Left ventricle myocardium superior (tissue), 1 donor: ENCODE measurements around the gene RGL1. TPM values are rescaled to one million over a fixed set of nuclear protein-coding genes. Genes with fewer than 3 reads are reported as not detected.

ENCODE experiments used
- ATAC-seq: fragments of 200-7000 bp; cut with Tn5 transposase; one replicate; pipeline ENCODE4 v1.9.1; 2020; ENCODE audit warnings: mild to moderate bottlenecking, moderate library complexity
- DNase-seq: peaks from one replicate; pipeline ENCODE4 v3.0.0-alpha.2; 2020
- intact Hi-C: fragments of 100-400 bp; cut with micrococcal nuclease; formaldehyde crosslinking; loops from one replicate; pipeline ENCODE4 v1.11.0; 2022
- total RNA-seq: library from RNA; stranded (reverse); fragmentation: NEBNext Ultra II Directional; extraction: Animal tissue kit (Norgen Biotek cat#: 25700); gene quantifications from one replicate; pipeline ENCODE4 v1.2.1, GENCODE V29; 2021
- donor health status: DM: no; HTN: yes; CAD: no; lungs with severe emphysema.

RGL1 gene
- total RNA-seq, 1 donor from 2014 or later = 18.5 TPM

DNA sequence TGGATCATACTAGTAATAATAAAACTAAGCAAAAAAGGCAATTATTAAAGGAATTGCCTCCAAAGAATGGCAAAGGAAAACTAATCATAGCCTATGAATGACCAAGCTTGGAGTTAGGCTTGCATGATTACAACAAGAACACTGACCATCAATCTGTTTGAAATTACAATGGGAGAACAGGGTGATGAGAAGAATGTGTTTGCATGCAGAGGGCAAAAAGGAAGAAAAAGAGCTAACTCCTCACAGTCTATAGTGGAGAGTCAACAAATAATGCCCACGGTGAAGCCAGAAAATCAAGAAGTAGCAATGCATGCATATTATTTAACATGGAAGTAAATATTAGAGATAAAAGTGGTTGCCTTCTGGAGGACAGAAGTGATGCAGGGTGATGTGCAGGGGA is 160.8 kb downstream of the RGL1 start:
- ATAC-seq (no peak), DNase-seq (no peak)
- intact Hi-C loops = no loop called here

DNA sequence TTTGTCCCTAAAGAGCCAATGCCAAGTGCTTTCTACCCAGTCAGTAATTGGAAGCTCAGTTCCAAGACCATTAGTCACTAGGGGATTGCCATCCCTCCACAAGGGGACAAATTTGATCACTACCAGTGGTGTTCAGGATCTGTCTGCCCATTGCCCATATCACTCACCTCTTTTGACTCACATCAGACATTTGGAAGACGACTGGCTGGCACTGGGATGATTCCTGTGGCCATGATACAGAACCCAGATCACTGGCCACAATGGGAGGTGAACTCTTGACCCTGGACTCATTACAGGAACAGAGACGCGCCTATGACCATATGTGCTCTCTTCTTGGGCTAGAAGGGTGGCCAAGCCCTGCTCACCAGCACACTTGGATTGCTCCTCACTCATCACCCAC is 161.6 kb downstream of the RGL1 start:
- intact Hi-C loops = no loop called here
- no peak for ATAC-seq
- DNase-seq = no peak

DNA sequence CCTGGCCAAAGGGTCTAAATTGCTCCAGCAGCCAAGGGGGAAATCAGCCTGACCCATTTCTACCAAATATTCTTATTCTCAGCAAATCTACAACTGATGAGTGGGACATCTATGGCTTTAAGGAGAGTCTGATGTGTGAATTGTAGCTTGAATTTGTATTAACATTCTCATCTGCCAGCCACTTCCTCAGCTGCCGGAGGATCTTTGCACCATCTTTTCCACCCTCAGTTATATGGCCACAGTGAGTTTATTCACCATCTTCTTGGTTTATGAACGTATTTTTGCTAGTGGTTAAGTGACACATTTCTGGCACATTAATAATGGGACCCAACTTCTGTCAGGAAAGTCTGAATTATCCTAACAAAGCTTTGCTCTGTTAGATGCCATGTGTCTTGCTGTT is 163.0 kb downstream of the RGL1 start:
- DNase-seq (no peak), ATAC-seq (no peak)
- intact Hi-C loops = no loop called here

DNA sequence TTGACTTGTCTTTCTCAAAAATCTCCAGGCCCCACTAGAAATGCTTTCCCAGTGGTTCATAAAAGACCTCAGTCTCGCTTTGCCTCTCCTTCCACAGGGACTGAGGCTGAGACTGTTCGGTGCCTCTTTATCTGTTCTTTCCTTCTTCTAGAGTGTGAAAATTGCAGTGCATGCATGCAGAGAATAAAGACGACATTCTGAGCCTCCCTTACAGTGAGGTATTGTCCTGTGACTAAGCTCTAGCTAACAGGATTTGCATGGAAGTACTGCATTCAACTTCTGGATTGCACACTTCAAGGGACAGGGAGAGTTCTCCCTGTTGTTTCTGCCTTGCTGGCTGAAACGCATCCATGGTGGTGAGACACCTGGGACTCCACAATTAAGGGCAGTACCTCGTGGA is 163.5 kb downstream of the RGL1 start:
- ATAC-seq = no peak
- DNase-seq = no peak
- intact Hi-C loops = no loop called here

DNA sequence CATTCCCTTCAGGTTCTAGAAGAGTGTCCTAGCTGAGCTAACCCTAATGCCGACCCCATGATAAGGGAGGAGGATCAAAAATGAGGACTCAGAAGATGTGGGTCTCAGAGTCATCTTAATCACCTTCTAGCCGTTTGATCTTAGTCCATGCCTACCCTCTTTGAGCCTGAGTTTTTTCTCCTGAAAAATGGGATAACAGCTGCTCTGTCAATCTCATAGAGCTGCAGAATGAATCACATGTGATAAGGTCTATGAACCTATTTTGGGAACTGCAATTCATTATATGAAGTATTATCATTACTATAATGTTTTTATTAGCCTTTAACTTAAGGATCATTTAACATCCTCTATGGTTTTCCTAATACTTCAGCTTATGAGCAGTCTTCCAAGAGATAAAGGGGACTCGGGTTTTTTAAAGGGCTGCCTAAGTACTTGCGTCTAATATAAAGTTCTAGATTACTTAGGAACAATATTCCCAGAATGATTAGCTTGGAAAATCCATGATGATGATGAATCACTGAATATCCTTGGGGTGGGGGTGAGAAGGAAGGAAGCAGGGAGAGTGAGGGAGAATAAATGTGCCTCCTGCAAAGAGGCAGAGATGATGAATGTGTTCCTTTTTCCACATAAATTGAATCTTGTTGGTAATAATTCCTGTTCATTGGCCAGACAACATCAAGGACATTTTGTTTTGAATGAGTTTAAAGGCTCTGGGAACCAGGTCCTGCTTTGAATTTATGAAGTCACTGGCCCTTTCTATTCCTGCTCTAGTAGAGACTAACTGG is 165.8 kb downstream of the RGL1 start:
- intact Hi-C loops = no loop called here
- ATAC-seq (no peak), DNase-seq (no peak)

DNA sequence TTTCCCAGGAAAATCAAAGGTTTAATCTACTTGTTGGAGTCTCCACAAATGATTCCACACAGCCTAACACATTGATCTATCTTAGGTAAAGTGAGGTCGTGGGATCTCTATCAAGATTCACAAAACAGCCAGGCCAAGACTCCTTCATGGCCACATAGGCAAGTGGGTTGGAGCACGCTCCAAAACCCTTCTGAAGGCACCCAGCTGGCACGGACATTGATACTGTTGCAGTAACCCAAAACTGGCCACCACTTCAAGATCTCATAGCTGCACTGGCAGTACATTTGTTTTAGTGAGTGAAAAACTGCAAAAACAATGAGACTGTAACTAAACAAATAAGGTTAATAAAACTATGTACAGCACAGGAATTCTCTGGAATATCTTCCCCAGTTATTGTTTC is 170.7 kb downstream of the RGL1 start:
- ATAC-seq = no peak
- intact Hi-C loops = no loop called here
- DNase-seq = no peak

DNA sequence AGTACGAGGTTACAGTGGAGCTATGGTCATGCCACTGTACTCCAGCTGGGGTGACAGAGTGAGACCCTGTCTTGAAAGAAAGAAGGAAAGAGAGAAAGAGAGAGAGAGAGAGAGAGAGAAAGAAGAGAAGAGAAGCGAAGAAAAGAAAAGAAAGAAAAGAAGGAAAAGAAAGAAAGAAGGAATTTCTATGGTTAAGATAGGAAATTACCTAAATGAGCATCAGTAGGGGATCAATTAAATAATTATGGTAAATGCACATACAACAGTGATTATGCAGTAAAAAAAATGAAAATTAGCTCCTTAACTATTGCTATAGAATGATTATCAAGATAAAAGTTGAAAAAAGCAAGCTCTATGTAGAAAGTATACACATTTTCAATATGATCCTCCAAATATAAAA is 172.8 kb downstream of the RGL1 start:
- intact Hi-C loops = no loop called here
- ATAC-seq (no peak), DNase-seq (no peak)

Other genes with a start within 250 kb of the RGL1 start
- 5.8 TPM for gene NCF2, start 214.7 kb upstream of the RGL1 start, total RNA-seq
- gene ARPC5, start 169.3 kb upstream of the RGL1 start, total RNA-seq = 36.4 TPM
- not detected for gene APOBEC4, start 151.8 kb upstream of the RGL1 start, total RNA-seq
- 5.4 TPM for gene COLGALT2, start 232.6 kb downstream of the RGL1 start, total RNA-seq
- 27.2 TPM for gene TSEN15, start 246.6 kb downstream of the RGL1 start, total RNA-seq